HUES6 (cell line): Measurements from ENCODE around the gene RNASEH2A.
A peak's percentile ranks its signal among the peaks of the same experiment; 100 is the strongest.
"Not testable (repeated sequence)": the region's sequence is repeated elsewhere in the genome, so short reads cannot be mapped to it uniquely, and the experiment has no call there.

Source experiments
- H3K27ac ChIP-seq: 2 replicates; pipeline ENCODE4 v1.7.0; 2013; ENCODE audit warnings: low read depth, mild to moderate bottlenecking, low read length, inconsistent platforms
- H3K27me3 ChIP-seq: 2 replicates; pipeline ENCODE4 v1.6.1; 2013; ENCODE audit warnings: low read length; ENCODE audit not compliant: control insufficient read depth, insufficient read depth
- H3K36me3 ChIP-seq: 2 replicates; pipeline ENCODE4 v1.6.1; 2013; ENCODE audit warnings: low read length; ENCODE audit not compliant: control insufficient read depth, insufficient read depth
- H3K4me1 ChIP-seq: 2 replicates; pipeline ENCODE4 v1.6.1; 2013; ENCODE audit warnings: low read length; ENCODE audit not compliant: control insufficient read depth, insufficient read depth
- H3K4me3 ChIP-seq: 2 replicates; pipeline ENCODE4 v1.5.1; 2013; ENCODE audit warnings: low read depth, low read length
- H3K9ac ChIP-seq: one replicate; pipeline ENCODE4 v1.6.1; 2013; ENCODE audit warnings: mild to moderate bottlenecking, low read length
- H3K9me3 ChIP-seq: 2 replicates; pipeline ENCODE4 v1.6.1; 2013; ENCODE audit warnings: low read depth, low read length; ENCODE audit not compliant: control insufficient read depth, insufficient read depth

RNASEH2A gene

DNA sequence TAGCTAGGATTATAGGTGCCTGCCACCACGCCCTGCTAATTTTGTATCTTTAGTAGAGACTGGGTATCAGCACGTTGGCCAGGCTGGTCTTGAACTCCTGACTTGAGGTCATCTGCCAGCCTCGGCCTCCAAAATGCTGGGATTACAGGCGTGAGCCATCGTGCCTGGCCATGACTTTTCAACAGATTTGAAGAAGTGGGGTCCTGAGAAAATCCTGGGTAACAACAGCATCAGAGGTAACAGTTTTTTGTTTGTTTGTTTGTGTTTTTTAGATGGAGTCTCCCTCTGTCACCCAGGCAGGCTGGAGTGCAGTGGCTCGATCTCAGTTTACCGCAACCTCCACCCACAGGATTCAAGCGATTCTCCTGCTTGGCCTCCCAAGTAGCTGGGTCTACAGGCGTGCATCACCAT, 11.4 kb upstream of the RNASEH2A start:
- H3K9me3 ChIP-seq = no peaks in the 10 kb centered on the region
- peaks cover 22% of the 10 kb centered on the region for H3K4me1 ChIP-seq
- peaks cover 13% of the 10 kb centered on the region for H3K36me3 ChIP-seq
- H3K27me3 ChIP-seq = peaks cover 7% of the 10 kb centered on the region; the same call in 1 of the 2 replicates
- no peak overlapping the region for H3K4me3 ChIP-seq
- no peak overlapping the region for H3K9ac ChIP-seq
- no peak overlapping the region for H3K27ac ChIP-seq

DNA sequence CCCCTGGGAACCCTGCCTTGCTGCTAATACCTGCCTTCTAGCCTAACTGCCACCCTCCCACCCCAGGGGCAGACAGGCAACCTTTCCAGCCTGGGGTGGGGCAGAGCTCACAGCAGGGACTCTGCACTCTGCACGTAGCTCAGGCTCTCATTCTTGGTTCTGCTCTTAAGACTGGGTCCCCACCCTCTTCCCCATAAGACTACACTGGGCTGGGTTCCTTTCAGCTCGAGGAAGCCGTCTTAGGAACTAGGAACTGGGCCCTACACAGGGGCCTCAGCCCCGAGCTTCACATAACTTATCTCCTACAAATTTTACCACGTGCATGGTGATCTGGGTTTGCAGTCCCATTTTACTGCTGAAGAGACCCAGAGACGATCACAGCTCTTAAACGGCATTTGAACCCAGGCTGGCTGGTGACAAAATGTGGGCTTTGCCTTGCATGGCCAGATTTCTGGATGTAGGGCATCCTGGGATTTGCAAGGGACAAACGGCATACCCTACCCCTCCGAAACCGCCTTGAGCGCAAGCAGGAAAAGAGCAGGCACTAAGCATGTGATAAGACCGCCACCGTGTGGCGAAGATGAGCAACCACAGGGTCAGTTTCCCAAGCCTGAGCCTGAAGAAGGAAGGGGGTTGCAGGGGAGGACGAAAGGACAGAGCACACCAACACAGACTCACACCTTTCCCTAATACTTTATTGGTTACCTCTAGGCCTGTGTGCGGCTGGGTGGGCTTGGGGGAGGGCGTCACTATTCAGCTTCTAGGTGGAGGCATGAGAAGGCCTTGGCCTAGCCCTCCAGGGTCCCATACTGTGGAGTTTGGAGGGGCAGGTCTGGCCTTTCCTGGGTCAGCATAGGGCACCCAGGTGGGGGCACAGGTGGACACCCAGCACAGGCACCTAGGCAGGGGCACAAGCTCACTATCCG, 10.0 kb upstream of the RNASEH2A start:
- Histone ChIP-seq H3K36me3 (peaks cover 23% of the 10 kb centered on the region), H3K4me1 (peaks cover 20% of the 10 kb centered on the region), H3K9me3 (no peaks in the 10 kb centered on the region), H3K27ac (no peak overlapping the region), H3K9ac (no peak overlapping the region), H3K4me3 (no peak overlapping the region), H3K27me3 (no peaks in the 10 kb centered on the region)

DNA sequence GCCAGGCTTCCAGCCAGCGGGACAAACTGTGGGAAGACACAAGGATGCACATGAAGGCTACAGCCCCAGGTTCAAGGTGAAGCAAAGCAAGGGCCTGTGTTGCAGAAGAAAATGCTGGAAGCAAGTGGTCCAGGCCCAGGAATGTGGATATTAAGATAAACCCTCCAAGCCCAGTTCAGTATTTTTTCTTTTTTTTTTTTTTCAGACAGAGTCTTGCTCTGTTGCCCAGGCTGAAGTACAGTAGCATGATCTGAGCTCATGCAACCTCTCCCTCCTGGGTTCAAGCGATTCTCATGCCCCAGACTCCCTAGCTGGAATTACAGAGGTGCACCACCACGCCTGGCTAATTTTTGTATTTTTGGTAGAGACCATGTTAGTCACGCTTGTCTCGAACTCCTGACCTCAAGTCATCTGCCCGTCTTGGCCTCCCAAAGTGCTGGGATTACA, 9.2 kb upstream of the RNASEH2A start:
- no peaks in the 10 kb centered on the region for H3K9me3 ChIP-seq
- no peak overlapping the region for H3K27ac ChIP-seq
- no peak overlapping the region for H3K9ac ChIP-seq

DNA sequence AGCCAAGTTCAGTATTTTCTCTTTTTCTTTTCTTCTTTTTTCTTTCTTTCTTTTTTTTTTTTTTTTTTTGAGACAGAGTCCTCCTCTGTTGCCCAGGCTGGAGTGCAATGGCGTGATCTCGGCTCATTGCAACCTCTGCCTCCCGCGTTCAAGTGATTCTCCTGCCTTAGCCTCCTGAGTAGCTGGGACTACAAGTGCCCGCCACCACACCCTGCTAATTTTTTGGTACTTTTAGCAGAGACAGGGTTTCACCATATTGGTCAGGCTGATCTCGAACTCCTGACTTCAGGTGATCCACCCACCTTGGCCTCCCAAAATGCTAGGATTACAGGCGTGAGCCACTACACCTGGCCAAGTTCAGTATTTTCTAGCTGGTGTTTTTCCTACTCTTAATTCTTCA, 8.8 kb upstream of the RNASEH2A start:
- H3K9me3 ChIP-seq, H3K27ac ChIP-seq, H3K9ac ChIP-seq, H3K27me3 ChIP-seq, H3K4me3 ChIP-seq: not testable (repeated sequence)
- H3K4me1 ChIP-seq = peaks cover 20% of the 10 kb centered on the region
- peaks cover 23% of the 10 kb centered on the region for H3K36me3 ChIP-seq

More for the DNA sequence above, 9.2 kb upstream of the RNASEH2A start:
- no peak overlapping the region for H3K4me3 ChIP-seq
- peaks cover 23% of the 10 kb centered on the region for H3K36me3 ChIP-seq
- no peaks in the 10 kb centered on the region; the same call in 1 of the 2 replicates for H3K27me3 ChIP-seq
- peaks cover 20% of the 10 kb centered on the region for H3K4me1 ChIP-seq

DNA sequence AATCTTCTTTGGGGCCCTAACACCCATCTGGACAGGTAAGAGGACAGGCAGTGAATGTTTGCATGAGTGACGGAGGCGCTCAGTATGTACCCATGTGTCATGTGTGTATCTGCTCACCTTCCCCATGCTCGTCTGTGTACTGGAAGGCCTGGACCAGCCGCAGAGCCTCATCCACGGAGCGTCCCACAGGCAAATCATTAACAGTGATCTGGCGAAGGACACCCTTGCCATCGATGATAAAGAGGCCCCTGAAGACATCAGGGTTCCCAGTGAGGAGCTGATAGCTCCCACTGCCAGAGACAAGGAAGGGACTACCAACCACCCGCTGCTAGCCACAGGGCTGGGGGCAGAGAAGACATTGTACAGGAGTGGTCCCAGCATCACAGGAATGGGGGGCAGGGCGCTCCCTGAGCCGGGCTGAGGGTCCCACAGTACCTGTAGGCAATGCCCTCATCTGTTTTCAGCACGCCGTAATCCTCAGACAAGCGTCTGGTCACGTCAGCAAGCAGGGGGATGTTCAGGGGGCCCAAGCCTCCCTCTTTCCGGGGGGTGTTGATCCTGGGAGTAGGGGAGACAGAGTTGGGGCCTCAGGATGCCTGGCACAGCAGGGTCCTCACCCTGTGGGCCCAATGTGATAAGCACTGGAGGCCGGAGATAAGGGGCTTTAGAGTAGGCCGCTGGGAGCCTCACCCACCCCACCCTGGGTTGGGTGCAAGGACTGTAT, 6.5 kb upstream of the RNASEH2A start:
- H3K9ac ChIP-seq = no peak overlapping the region
- no peak overlapping the region for H3K27ac ChIP-seq
- H3K36me3 ChIP-seq = peaks cover 23% of the 10 kb centered on the region
- H3K4me3 ChIP-seq = peak overlapping the region; percentile 96; the same call in 1 of the 2 replicates
- H3K4me1 ChIP-seq = peaks cover 15% of the 10 kb centered on the region
- no peaks in the 10 kb centered on the region for H3K9me3 ChIP-seq
- H3K27me3 ChIP-seq = peaks cover 6% of the 10 kb centered on the region

DNA sequence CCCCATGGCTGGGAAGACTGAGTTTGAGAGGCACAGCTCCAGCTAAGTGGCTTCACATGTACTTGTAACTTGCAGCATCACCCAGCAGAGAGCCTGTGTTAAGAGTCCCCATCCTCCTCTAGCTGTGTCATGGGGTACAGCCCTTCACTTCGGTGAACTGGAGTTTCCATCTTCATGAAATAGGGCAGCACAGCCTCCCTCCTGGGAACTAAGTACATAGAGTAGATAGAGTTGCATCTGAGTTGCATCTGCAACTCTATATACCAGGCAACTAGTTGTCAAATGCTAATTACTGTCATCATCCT, 6.0 kb upstream of the RNASEH2A start:
- no peak overlapping the region for H3K9ac ChIP-seq
- peaks cover 15% of the 10 kb centered on the region for H3K4me1 ChIP-seq
- peaks cover 6% of the 10 kb centered on the region for H3K27me3 ChIP-seq
- H3K36me3 ChIP-seq = peaks cover 23% of the 10 kb centered on the region
- no peaks in the 10 kb centered on the region for H3K9me3 ChIP-seq
- no peak overlapping the region for H3K27ac ChIP-seq
- H3K4me3 ChIP-seq = peak overlapping the region; percentile 96

DNA sequence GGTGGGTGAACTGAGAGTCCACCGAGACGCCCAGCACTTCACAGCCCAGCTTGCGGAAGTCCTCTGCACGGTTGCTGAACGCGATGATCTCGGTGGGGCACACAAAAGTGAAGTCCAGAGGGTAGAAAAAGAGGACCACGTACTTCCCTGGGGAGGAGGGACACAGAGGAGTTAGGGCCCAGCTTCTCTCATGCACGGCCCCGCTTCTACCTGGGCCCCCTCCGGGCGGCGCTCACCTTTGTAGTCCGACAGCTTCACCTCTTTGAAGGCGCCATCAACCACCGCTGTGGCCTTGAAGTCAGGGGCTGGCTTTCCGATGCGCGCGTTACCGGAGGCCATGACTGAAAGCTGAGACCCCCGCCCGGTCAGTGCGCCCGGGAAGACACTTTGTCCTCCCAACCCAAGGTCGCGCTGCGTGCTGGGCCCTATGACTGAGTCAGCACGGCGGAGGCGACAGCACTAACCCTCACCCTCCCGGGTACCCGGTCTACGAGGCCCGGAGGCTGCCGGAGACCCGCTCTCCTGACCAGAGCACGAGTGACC, 5.4 kb upstream of the RNASEH2A start:
- peak overlapping the region; percentile 91 for H3K9ac ChIP-seq
- H3K4me1 ChIP-seq = peaks cover 13% of the 10 kb centered on the region
- H3K27ac ChIP-seq = peak overlapping the region; percentile 70; the same call in 1 of the 2 replicates
- peak overlapping the region; percentile 96 for H3K4me3 ChIP-seq
- no peaks in the 10 kb centered on the region for H3K9me3 ChIP-seq
- peaks cover 23% of the 10 kb centered on the region for H3K36me3 ChIP-seq
- peaks cover 6% of the 10 kb centered on the region for H3K27me3 ChIP-seq

DNA sequence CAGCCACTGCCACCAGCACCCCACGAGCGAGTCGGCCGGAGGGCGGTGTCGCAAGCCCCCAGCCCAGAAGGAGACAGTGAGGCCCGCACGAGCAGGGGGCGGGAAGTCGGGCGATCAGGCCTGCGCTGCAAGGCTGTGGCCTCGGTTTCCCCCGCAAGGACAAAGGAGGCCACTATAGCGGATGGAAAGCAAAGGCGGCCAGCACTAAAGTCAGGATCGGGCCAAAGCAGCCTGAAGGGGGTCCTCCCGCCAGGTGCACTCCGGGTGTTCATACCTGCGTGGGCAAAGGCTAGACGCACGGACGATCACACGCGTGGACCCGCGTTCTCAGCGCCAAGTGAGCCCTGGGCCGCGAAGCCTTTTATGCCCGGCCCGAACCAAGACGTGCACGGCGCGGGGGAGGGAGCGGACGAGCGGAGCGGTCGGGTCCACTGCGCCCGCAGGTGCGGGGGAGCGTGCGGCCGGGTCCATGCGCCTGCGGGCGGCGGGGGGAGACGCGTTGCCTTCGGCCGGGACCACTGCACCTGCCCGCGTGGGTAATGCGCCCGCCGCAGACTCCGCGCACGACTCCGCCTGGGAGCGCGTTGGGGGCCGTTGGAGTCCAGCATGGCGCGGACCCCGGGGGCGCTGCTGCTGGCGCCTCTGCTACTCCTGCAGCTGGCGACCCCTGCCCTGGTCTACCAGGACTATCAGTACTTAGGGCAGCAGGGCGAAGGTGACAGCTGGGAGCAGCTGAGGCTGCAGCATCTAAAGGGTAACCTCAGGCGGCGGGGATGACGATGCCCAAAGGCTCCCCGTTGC, 4.7 kb upstream of the RNASEH2A start, which contains the start of the genes PRDX2 and THSD8:
PRDX2 (minus strand) TSS at position 335 of the 801 bp plus-strand sequence. CDS start 539 bp downstream, outside the sequence.
THSD8 (plus strand) TSS at position 604 of the 801 bp plus-strand sequence; CDS start at position 607, 3 bp downstream.
- H3K4me3 ChIP-seq = peak within 1 kb of the TSS; percentile 96
- H3K27me3 ChIP-seq = peaks cover 6% of the 10 kb centered on the region
- peaks cover 23% of the 10 kb centered on the region for H3K36me3 ChIP-seq
- H3K9ac ChIP-seq = peak within 1 kb of the TSS; percentile 91
- H3K9me3 ChIP-seq = no peaks in the 10 kb centered on the region
- peaks cover 11% of the 10 kb centered on the region for H3K4me1 ChIP-seq
- H3K27ac ChIP-seq = peak within 1 kb of the TSS; percentile 70; the same call in 1 of the 2 replicates

DNA sequence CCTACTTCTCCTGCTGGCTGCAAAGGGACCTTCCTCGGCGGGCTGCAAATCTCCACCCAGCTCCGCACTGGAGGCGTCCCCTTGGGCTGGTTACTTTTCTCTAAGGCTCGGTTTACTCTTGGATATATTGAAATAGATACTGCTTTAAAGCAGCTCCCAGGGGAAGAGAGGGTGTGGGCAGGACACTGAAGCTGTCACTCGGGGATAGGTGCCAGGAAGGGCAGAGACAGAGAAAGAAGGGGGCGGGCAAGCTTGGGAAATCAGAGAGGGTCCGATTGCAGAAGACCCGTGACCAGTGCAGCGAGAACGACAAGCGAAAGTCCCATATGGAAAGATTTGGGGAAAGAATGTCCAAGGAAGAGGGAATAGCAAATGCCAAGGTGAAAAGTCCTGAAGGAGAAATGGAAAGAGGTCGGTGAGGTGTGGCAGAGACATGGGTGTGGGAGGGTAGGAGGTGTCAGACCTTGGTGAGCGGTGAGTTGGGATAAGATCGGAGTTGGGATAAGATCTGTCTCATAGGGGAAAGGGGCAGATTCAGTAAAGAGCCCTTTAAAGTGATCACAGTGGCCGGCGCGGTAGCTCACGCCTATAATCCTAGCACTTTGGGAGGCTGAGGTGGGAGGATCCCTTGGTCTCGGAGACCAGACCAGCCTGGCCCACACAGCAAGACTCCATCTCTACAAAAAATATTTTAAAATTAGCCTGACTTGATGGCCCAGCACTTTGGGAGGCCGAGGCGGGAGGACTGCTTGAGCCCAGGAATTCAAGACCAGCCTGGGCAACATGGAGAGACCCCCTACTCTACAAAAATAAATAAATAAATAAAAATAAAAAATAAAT, 3.9 kb upstream of the RNASEH2A start:
- peaks cover 17% of the 10 kb centered on the region for H3K4me1 ChIP-seq
- peak overlapping the region; percentile 96 for H3K4me3 ChIP-seq
- no peak overlapping the region for H3K27ac ChIP-seq
- peaks cover 27% of the 10 kb centered on the region for H3K36me3 ChIP-seq
- H3K9me3 ChIP-seq = no peaks in the 10 kb centered on the region
- H3K27me3 ChIP-seq = peaks cover 6% of the 10 kb centered on the region
- peak overlapping the region; percentile 91 for H3K9ac ChIP-seq
